Stimulated activated CD8-positive, alpha-beta memory T cell treated with anti-CD3 and anti-CD28 coated beads, Interleukin-4, amount 100 ng/mL, for 4 hours (primary cell): ENCODE measurements around the gene BLTP2.
A peak's percentile ranks its signal among the peaks of the same experiment; 100 is the strongest.
"Not testable (repeated sequence)": the region's sequence is repeated elsewhere in the genome, so short reads cannot be mapped to it uniquely, and the experiment has no call there.

ENCODE experiments used
- DNase-seq, 2 donors: peaks; one replicate each; pipeline ENCODE4 v3.0.0-alpha.2; 2020; ENCODE audit warnings: low read depth in 2 of 2, low spot score in 1 of 2

Gene BLTP2

DNA sequence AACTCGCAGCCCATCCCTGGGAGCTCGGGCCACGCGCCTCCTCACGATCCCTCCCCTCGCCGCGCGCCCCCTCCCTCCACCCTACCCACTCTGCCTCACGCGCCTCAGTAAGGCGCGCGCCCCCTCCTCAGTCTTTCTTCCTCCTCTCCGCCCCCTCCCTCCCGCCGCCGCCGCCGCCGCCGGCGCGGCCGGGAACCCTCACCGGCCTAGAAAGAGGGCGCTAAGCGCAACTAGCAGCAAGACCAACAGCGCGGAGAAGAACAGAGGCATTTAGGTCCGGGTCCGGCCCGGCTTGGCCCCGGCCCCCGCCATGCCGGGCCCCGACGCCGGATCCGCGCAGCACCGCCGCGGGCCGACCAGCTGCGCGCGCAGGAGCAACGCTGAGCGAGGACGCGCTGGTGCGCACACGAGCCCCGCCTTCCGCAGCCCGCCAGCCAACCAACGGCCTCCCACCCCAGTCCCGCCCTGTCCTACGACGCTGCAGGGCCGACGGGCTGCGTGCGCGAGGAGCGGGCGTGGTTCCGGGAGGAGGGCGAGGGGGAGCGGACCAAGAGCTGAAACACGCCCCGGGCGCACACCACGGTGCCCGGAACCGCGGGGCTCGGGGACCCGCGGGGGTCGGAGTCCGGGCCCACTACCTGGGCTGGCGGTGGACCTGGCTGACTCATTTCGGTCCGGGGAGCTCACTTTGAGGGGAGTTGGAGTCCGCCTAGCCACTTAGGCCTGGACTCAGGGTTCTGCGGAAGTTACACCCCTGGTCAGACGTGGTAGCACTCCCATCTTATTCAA is at the start of gene BLTP2:
TSS of gene BLTP2 (minus strand) at position 372 of the 789 bp plus-strand sequence. CDS start at position 270, 102 bp downstream.
- peak; percentile 81 to 93 for DNase-seq

DNA sequence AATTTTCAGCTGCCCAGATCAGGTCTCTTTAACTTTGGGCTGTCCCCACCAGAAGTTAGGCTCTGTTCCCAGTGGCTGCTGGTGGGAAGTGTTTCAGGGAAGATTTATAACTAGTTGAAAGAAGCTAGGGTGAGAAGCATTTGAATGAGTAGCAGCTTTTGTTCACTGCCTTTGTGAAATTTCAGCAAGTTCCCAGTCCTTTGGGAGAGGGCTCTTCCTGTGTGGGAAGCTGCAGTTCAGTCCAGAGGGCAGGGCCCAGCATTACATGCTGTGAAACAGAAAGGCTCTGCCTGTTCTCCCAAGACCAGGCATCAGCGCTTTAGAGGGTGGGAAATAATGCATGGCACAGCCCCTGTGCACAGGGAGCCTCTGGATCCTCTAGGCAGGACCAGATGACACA is 48.9 kb upstream of the BLTP2 start:
- DNase-seq = no peak

DNA sequence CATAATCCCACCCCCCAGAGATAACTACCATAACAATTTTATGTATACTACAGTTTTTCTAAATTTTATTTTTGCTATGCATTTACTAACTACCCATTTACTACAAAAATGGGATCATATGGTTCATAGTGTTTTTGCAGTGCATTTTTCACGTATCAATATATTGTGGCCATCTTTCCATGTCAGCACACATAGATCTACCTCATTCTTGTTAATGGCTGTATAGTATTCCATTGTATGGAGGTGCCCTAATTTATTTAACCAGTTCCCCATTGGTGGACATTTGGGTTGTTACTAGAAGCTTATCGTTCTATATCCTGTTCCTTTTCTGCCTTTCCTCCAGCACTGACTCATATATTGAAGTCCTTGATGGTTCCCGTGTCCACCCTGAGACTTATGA is 44.1 kb upstream of the BLTP2 start:
- no peak for DNase-seq

DNA sequence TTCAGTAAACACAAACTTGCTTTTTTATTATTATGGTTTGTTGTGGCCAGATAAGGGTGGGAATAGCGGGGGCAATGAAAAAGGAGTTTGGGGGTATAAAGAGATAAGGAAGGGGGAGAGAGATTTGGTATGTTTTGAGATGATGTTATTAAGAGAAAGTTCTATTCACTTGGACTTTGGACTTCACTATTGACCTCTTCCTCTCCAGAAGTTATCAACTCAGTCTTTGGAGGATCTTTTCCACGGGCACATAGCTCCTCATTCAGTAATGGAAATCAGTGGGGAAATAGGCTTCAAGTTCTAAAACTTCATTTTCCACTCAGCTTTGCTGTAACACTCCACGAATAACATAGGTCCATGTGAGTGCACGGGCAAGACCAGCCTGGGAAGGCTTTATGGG is 43.5 kb upstream of the BLTP2 start:
- no peak for DNase-seq

DNA sequence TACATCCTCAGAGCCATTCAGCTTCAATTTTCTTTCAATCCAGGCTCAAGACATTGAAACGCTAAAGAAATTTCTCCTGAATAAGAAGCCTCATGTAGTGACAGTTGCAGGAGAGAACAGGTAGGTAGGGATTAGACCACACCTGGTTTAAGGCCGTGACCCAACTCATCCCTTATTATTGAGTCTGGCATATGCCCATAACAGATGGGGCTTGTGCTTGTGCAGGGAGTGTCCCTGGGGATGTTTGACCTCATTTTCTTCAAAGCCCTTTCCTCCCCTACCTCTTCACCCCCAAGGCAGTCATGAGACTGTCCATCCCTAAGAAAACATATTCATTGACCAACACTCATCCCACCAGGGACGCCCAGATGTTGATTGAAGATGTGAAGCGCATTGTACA is 41.3 kb upstream of the BLTP2 start:
- no peak for DNase-seq

DNA sequence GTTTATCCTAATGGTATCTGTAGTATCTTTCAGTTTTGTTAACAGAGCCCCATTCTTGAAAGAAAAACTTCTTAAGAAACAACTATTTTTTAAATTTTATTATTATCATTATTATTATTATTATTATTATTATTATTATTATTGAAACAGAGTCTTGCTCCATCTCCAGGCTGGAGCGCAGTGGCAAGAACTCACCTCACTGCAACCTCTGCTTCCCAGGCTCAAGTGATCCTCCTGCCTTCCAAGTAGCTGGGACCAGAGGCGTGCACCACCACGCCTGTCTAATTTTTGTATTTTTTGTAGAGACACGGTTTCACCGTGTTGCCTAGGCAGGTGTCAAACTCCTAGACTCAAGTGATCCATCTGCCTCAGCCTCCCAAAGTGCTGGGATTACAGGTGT is 40.4 kb upstream of the BLTP2 start:
- no peak for DNase-seq

DNA sequence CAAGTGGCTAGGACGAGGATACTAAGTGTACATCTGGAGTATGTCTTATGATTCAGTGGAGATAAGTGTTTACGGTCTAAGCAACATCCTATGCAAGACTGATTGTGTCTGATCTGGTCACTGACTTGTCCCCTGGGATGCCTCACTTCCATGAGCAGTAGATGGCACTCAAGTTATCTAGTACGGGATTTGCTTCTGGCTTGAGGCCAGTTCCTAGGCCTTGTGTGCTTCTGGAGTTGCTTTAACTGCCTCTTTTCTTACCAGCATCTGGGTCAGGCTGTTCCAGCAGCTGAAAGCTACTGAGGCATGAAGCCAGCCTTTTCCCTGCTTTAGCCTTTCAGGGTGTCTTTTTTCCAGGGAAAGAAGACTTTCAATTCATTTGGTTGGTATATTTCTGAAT is 40.0 kb upstream of the BLTP2 start:
- DNase-seq = no peak

DNA sequence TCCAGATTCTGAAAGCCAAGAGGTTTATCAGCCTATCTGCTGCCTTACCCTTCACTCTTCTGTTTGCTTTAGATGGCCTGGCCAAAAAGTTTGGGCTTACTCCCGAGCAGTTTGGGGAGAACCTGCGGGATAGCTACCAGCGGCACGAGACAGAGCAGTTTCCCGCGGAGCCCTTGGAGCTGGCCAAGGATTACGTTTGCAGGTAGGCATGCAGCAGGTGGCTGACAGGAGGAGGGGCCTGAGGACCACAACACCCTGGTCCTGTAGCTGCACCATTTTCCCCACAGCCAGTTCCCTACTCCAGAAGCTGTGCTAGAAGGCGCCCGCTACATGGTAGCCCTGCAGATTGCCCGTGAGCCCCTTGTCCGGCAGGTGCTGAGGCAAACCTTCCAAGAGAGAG is 37.7 kb upstream of the BLTP2 start:
- DNase-seq = no peak

DNA sequence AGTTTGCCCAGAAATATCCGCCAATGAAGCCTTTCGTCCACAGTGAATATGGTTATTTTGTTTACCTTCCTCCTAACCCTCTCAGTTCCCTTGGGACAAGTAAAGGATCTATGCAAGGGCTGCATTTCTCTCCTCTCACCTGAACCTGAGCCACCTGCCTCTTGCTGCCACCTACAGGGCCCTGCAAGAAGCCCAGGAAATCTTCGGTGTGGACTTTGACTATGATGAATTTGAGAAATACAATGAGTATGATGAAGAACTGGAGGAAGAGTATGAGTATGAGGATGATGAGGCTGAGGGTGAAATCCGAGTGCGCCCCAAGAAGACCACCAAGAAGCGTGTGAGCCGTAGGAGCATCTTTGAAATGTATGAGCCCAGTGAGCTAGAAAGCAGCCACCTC is 31.0 kb upstream of the BLTP2 start:
- DNase-seq = no peak

DNA sequence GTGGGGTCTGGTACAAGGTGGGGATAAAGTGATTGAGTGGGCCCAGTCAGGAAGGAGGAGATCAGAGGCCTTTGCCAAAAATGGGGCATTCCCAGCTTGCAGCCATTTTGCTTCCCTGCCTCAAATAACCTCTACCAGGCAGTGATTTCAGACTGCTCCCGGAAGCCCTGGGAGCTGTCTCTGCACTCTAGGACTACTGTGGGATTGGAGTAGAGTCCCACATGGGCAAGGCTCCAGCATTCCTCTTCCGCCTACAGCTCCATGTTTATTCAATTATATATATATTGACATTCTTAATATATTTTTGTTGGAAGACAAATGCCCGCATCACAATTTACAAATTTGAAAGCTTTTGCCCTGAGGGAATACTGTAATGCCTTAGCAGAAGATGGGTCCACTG is 30.5 kb upstream of the BLTP2 start:
- no peak for DNase-seq

DNA sequence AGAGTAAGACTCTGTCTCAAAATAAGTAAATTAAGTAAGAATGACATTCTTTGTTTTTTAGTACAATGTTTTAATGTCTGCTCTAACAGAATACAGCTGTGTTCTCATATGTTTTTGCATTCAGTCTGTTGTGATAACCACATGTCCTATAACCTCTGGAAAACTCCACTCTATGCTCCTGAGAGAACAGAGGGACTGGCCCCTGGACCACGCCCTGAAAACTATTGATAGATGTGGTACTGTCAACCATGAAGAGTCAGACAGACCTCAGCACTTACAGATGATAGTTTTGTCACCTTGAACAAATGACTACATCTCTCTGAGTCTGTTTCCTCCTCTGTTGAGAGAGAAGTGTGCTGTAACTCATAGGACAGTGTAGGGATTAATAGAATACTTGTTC is 25.0 kb upstream of the BLTP2 start:
- no peak for DNase-seq

DNA sequence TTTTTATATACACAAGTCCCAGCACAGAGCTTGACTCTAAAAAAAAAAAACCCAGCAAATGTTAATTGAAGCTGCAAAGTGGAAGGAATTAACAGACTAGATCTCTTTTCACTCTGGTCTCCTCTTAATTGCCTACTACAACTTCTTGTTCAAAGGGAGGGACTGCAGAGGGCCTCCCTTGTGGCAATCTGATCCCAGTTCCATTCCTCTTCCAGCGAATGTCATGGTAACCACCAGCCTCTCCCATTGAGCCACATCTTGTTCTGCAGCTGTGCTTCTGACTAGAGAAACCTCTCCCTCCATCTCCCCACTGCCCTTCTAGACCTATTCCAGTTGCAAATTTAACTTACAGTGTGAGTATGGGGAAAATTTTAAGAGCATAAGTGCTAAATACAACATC is 22.9 kb upstream of the BLTP2 start:
- no peak for DNase-seq

DNA sequence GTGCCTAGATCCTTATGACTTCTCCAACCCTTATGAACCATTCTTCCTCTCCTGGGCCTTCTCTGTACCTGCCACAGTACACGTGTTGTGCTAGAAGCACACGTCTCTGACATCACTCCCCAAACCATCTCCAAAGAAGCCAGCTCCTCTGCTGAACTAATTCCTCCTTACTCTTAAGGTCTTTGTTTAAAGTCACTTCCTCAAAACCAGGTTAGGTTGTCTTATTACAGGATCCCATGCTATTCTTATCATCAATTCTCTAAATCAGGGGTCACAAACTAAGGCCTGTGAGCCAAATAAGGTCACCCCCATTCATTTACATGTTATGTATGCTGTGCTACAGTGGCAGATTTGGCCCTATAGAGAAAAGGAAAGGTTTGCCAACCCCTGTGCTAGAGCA is 21.0 kb upstream of the BLTP2 start:
- DNase-seq = no peak

DNA sequence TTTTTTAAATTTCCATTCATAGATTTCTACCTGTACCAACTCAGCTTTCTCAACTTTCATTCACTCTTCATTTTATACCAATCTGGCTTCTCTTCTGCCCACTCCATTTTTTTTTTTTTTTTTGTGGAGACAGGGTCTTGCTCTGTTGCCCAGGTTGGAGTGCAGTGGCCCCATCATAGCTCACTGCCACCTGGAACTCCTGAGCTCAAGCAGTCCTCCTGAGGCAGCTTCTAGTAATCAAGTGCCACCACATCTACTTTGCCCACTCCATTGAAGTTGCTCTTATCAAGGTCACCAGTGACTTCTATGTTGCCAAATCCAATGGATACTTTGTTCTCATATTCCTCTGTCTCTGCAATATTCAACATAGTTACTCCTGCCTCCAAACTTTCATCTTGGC is 18.8 kb upstream of the BLTP2 start:
- DNase-seq = no peak

DNA sequence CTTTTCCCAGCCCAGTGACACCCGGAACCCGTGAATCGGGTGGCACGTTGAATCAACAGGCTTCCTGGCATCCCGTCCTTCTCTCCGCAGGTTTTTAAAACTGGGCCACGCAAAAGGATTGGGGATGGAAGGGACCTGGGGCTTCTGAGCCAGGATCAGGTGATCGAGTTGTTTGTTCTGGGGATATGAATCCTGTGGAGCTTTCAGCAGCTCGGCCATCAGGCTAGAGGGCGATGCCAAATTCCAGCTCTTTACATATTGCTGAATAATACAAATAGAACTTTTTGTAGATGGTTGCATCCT is 17.5 kb upstream of the BLTP2 start:
- DNase-seq = no peak

DNA sequence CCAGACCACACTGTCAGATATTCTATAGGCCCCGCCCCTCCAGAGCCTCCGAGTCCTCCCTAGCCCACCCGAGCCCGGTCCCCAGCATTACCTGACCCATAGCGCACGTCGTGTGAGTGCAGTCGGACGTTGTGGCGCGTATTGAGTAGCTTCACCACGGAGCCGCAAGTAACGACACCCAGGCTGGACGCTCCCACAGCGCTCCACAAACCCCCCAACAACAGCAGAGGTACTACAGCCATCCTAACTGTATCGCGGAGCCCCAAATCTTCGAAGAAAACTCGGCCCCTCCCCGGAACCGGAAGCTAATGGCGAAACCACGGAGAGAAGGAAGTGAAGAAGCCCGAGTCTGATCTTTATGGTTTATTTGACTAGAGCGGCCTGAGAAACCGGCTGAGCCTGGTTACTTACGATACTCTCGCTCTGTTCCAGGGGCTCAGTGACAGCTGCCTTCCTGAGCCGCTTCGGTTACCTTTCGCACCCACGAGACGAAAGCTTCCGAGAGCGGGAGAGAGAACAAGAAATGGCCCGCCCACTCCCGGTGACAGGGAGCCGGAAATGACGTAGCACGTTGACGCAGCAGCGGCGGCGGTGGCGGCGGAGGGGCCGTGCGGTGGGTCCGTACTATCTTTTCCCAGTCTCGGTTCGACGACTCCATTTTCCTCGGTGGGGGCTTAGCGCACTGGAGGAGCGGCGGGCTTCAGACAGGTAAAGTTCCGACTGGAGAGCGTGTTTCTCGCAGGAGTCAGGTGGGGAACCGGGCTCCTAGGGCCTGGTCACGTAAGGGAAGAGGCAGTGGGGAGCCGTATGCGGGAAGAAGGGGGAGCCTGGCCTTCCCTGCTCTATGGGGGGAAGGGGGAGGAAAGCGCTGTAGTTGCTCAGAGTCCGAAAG is 16.9 kb upstream of the BLTP2 start, which contains the start of the genes SDF2 and SUPT6H:
TSS of gene SDF2 (minus strand) at position 272 of the 892 bp plus-strand sequence. CDS start at position 242, 30 bp downstream.
TSS of gene SUPT6H (plus strand) at position 571 of the 892 bp plus-strand sequence. CDS start 11,197 bp downstream, outside the sequence.
- DNase-seq = peak; percentile 83 to 96

DNA sequence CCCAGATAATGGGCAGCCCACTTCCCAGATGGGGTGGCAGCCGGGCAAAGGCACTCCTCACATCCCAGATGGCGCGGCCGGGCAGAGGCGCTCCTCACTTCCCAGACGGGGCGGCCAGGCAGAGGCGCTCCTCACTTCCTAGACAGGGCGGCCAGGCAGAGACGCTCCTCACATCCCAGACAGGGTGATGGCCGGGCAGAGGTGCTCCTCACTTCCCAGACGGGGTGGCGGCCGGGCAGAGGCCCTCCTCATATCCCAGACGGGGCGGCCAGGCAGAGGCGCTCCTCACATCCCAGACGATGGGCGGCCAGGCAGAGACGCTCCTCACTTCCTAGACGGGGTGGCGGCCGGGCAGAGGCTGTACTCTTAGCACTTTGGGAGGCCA is 14.5 kb upstream of the BLTP2 start:
- not testable (repeated sequence) for DNase-seq

DNA sequence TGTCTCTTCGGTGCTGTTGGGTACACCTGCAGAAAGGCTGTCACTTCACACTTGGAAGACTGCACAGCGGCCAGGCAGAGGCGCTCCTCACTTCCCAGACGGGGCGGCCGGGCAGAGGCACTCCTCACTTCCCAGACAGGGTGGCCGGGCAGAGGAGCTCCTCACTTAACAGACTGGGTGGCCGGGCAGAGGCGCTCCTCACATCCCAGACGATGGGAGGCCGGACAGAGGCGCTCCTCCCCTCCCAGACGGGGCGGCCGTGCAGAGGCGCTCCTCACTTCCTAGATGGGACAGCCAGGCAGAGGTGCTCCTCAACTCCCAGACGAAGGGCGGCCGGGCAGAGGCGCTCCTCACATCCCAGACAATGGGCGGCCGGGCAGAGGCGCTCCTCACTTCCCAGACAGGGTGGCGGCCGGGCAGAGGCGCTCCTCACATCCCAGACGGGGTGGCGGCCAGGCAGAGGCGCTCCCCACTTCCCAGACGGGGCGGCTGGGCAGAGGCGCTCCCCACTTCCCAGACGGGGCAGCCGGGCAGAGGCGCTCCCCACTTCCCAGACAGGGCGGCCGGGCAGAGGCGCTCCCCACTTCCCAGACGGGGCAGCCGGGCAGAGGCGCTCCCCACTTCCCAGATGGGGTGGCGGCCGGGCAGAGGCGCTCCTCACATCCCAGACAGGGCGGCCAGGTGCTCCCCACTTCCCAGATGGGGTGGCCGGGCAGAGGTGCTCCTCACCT is 14.0 kb upstream of the BLTP2 start:
- not testable (repeated sequence) for DNase-seq

DNA sequence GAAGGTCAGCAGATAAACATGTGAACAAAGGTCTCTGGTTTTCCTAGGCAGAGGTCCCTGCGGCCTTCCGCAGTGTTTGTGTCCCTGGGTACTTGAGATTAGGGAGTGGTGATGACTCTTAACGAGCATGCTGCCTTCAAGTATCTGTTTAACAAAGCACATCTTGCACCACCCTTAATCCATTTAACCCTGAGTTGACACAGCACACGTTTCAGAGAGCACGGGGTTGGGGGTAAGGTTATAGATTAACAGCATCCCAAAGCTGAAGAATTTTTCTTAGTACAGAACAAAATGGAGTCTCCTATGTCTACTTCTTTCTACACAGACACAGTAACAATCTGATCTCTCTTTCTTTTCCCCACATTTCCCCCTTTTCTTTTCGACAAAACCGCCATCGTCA is 13.4 kb upstream of the BLTP2 start:
- DNase-seq = not testable (repeated sequence)

DNA sequence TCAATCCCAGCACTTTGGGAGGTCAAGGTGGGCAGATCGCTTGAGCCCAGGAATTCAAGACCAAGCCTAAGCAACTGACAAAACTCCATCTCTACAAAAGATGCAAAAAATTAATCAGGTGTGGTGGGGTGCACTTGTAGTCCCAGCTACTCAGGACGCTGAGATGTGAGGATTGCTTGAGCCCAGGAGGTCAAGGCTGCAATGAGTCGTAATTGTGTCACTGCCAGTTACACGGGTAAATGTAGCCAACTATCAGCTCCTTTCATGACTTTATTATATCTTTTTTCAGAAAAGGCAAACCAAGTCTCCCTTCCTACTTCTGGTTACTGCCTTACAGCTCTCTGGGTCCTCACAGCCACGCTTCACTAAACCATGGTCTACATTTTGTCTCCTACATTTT is 12.8 kb upstream of the BLTP2 start:
- DNase-seq = no peak

DNA sequence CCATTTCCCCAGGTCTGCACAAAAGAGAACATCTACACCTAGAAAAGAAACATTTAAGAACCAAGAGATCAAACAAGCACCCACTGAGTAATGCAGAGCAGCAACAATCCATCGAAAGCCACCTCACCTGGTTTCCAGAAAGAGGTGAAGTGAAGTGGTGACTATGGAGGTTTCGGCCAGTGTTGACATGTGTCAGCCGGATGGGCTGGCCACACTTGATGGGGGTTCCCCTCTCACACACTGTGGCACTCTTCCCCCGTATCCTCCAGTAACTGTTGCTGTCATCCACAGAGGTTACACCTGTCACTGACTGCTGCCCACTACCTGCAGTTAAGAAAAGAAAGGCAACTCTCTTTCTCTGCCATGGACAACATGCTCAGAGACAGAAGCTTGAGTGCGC is 10.2 kb upstream of the BLTP2 start:
- no peak for DNase-seq

DNA sequence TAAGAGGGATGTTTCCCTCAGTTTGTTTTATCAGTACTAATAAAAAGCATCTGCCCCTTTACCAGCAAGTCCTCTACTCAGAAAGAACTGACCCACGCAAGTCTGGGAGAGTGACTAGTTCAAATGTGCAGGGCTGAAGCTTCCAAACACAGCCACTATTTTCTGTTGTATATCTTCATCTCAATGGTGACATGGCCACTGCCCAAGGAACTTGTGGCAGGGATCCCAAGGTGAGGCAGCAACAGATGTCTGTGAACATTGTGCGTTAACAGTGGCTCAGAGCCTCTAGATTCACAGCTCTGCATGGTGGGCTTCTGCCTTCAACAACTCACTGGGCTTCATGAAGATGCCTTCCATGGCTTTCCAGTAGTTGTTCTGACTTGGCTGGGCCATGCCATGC is 3.7 kb upstream of the BLTP2 start:
- no peak for DNase-seq
